Sigmoid colon (tissue), 7 donors: Measurements from ENCODE around the gene CCSAP. TPM values are rescaled to one million over a fixed set of nuclear protein-coding genes. Genes with fewer than 3 reads are reported as not detected.

Experiments
- DNase-seq: peaks from one replicate; pipeline ENCODE4 v3.0.0-alpha.2; 2019
- H3K27ac ChIP-seq, 4 donors: fragments of 200-600 bp; sonication (generic); one replicate each; pipeline ENCODE4 v1.5.1; 2016 to 2019; ENCODE audit warnings: mild to moderate bottlenecking in 1 of 4
- H3K27me3 ChIP-seq, 3 donors: fragments of 200-600 bp; sonication (generic); one replicate each; pipeline ENCODE4 v1.5.1; 2019; ENCODE audit warnings: mild to moderate bottlenecking in 1 of 3
- H3K36me3 ChIP-seq, 4 donors: fragments of 200-600 bp; sonication (generic); one replicate each; pipeline ENCODE4 v1.5.1; 2016 to 2019
- H3K4me1 ChIP-seq, 4 donors: fragments of 200-600 bp; sonication (generic); one replicate each; pipeline ENCODE4 v1.5.1; 2017 to 2019
- H3K4me3 ChIP-seq, 4 donors: fragments of 200-600 bp; sonication (generic); one replicate each; pipeline ENCODE4 v1.5.1; 2017 to 2019; ENCODE audit warnings: mild to moderate bottlenecking in 2 of 4, moderate library complexity in 1 of 4
- H3K9me3 ChIP-seq, 4 donors: fragments of 200-600 bp in 3 of 4; sonication (generic) in 3 of 4; one replicate each; pipeline versions ENCODE4 v1.5.1 to v1.6.1; 2013 to 2019
- CTCF ChIP-seq, 4 experiments: fragments of 450-650 bp in 3 of 4; fragments of 200-600 bp in 1 of 4; IDR thresholded peaks; one replicate each; pipeline ENCODE4 v1.5.1; 2016 to 2019; ENCODE audit warnings: antibody characterized with exemption in 4 of 4, mild to moderate bottlenecking in 3 of 4, moderate library complexity in 2 of 4
- EP300 ChIP-seq, 4 donors: sonication (generic); formaldehyde crosslinking; IDR thresholded peaks; one replicate each; pipeline ENCODE4 v1.6.1; 2017; ENCODE audit warnings: antibody characterized with exemption in 4 of 4
- POLR2A ChIP-seq, 2 donors: fragments of 450-650 bp; IDR thresholded peaks; one replicate each; pipeline ENCODE4 v1.6.1; 2016; ENCODE audit warnings: antibody characterized with exemption in 2 of 2, mild to moderate bottlenecking in 2 of 2, moderate library complexity in 2 of 2
- POLR2AphosphoS5 ChIP-seq, 4 donors: sonication (generic); formaldehyde crosslinking; IDR thresholded peaks; one replicate each; pipeline ENCODE4 v1.6.1; 2017; ENCODE audit warnings: antibody characterized with exemption in 4 of 4
- WGBS, 2 donors: extraction: QIAGEN DNeasy Blood & Tissue Kit; methylation state at CpG; one replicate each; pipeline ENCODE4 v1.1.7; 2013; 5-methylcytosine and 5-hydroxymethylcytosine counted together
- intact Hi-C: fragments of 100-400 bp; cut with DNase I; formaldehyde crosslinking; loops from one replicate; pipeline ENCODE4 v1.15.1; 2023
- polyA plus RNA-seq, 3 donors: library from polyadenylated mRNA; stranded (reverse); fragments of 200-250 nt; gene quantifications; one replicate each; pipeline ENCODE4 v1.2.3, GENCODE V29; 2013
- total RNA-seq, 4 donors: library from RNA; depleted of rRNA; stranded (reverse); fragments of >200 nt; gene quantifications; one replicate each; pipeline ENCODE4 v1.1.0, GENCODE V29; 2016
- donor health status: healthy with polysubstance abuse.
- donor health status: Bipolar disorder and iron deficiency.
- donor health status: healthy.

Gene CCSAP
- 1 to 10 TPM; 3.8 to 6.1 (median 4.9) TPM for total RNA-seq
- polyA plus RNA-seq = 1 to 10 TPM in 2 of 3 donors, under 1 TPM in 1; 0.60 to 2.1 (median 1.4) TPM

DNA sequence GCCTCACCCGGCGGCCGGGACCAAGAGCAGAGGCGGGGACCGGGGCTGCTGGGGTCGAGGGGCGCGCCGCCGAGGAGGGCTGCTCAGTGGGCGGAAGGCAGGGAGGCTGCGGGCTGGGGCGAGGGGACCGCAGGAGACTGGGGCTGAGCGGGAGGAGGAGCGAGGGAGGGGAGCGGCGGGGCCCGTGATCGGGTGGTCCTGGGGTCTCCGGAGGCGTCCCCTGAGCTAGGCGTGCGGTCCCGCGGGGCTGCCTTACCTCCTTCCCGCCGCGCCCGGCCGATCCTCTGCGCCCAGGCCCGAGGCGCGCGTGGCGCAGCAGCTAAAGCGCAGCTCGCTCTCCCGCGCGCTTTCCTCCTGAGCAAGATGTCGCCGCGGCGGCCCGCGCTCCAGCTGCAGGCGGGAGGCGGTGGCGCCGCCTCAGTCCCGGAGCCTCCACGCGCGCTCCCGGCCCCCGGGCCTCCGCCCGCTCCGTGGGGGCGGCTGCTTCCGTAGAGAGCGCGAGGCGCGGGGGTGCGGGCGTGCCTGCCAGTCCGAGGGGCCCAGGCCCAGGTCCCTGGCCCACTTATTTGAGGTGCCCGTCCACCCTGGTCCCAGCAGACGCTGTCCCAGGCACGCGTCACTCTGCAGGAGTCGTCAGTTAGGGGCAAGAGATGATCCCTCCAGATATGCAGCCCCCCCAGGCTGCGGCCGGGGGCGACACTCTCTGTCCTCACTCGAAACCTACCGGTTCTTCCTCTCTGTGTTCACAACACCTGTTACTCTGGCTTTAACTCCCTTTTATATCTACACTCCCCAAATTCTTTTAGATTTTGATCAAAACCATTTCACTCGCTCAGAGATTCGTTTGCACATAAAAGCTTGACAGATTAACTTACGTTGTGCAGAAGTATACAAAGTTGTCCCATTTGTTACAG is at the start of gene CCSAP:
Gene CCSAP (minus strand): TSS at position 392 of the 914 bp plus-strand sequence. CDS start 582 bp downstream, outside the sequence.
- DNase-seq = peak; percentile 69
- intact Hi-C loops = loop anchor here (5.0 kb wide), 3 partner anchors 64 to 164 kb away; partner anchors contain the start of genes NUP133 and RAB4A
- peak within 1 kb of the TSS; percentile 91 to 97 (median 93) for H3K27ac ChIP-seq
- H3K4me3 ChIP-seq = peak within 1 kb of the TSS; percentile 83 to 94 (median 92)
- H3K36me3 ChIP-seq = no peaks in the 10 kb centered on the region
- peaks cover 0 to 21% (median 15%) of the 10 kb centered on the region in 4 donors for H3K4me1 ChIP-seq
- H3K9me3 ChIP-seq = no peaks in the 10 kb centered on the region
- TF ChIP-seq EP300 (IDR thresholded peaks at IDR 0.05) (no peak), POLR2A (IDR thresholded peaks at IDR 0.05) (peak in 1 of 2 donors; percentile 6), CTCF (IDR thresholded peaks at IDR 0.05) (no peak), POLR2AphosphoS5 (IDR thresholded peaks at IDR 0.05) (peak in 3 of 4 donors; percentile 63 to 85 (median 82))
- WGBS, 2 donors = 1% methylated on average over 83 of the region's 83 CpGs
- H3K27me3 ChIP-seq = no peaks in the 10 kb centered on the region

DNA sequence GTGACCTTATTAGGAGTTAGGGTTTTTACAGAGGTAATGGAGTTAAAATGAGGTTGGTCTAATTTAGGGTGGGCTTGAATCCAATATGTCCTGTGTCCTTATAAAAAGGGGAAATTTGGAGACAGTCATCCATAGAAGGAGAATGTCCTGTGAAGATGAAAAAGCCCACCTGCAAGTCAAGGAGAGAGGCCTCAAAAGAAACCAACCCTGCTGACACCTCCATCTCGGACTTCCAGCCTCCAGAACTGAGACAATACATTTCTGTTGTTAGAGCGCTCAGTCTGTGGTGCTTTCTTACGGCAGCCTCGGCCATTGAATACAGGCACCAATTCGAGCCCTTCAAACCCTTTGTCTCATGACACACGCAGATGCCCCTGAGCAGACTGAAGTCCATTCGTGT is 47.3 kb upstream of the CCSAP start:
- Histone ChIP-seq H3K27ac (no peak overlapping the region), H3K27me3 (peaks cover 0 to 15% (median 0%) of the 10 kb centered on the region in 3 donors), H3K9me3 (no peaks in the 10 kb centered on the region), H3K4me1 (no peaks in the 10 kb centered on the region), H3K36me3 (no peaks in the 10 kb centered on the region), H3K4me3 (no peak overlapping the region)
- TF ChIP-seq POLR2AphosphoS5 (IDR thresholded peaks at IDR 0.05) (no peak), EP300 (IDR thresholded peaks at IDR 0.05) (no peak), CTCF (IDR thresholded peaks at IDR 0.05) (no peak), POLR2A (IDR thresholded peaks at IDR 0.05) (no peak)
- DNase-seq = no peak
- intact Hi-C loops = no loop called here
- 92% methylated on average over 7 of the region's 7 CpGs for WGBS, 2 donors

DNA sequence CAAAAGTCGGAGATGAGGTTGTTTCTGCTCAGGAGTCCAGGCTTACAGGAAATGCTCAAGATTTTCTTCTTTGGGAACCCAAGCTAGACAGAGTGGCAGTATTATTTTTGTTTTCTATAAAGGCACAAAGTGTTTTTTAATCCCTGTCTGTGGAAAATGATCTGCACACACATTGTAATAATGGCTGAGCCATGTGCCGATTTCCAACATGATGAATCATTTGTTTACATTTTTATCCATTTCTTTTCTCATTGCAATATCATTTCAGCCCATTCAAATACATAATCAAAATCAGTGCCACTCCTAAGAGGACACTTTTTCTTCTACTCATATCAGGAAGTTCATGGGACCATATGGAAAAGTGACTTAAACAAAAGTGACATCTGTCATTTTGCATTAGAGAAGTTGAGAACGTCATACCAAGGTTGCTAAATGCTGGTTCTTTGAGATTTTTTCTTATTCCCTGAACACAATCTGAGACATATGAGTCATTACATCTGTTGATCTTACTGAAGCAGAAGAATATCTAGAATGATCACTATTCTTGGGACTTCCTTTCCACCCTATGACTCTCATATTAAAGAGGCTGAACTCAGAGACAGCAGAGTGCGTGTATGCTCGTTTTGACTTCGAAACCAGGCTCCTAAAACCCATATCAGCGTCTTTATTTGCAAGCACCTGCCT is 46.2 kb upstream of the CCSAP start:
- no peak for DNase-seq
- intact Hi-C loops = no loop called here
- Histone ChIP-seq H3K27me3 (peaks cover 0 to 8% (median 0%) of the 10 kb centered on the region in 3 donors), H3K36me3 (no peaks in the 10 kb centered on the region), H3K4me3 (no peak overlapping the region), H3K4me1 (no peaks in the 10 kb centered on the region), H3K27ac (no peak overlapping the region), H3K9me3 (no peaks in the 10 kb centered on the region)
- WGBS, 2 donors = 68 to 75% methylated on average over 7 of the region's 7 CpGs
- TF ChIP-seq CTCF (IDR thresholded peaks at IDR 0.05) = no peak
- no peak for TF ChIP-seq POLR2AphosphoS5 (IDR thresholded peaks at IDR 0.05)
- no peak for TF ChIP-seq EP300 (IDR thresholded peaks at IDR 0.05)
- no peak for TF ChIP-seq POLR2A (IDR thresholded peaks at IDR 0.05)

GRCh38 chr1:229385853-229386456 is 43.1 kb upstream of the CCSAP start:
- 71 to 82% methylated on average over 8 of the region's 8 CpGs for WGBS, 2 donors
- Histone ChIP-seq H3K4me3 (no peak overlapping the region), H3K27ac (no peak overlapping the region), H3K4me1 (no peaks in the 10 kb centered on the region), H3K36me3 (no peaks in the 10 kb centered on the region), H3K9me3 (no peaks in the 10 kb centered on the region), H3K27me3 (peaks cover 0 to 7% (median 0%) of the 10 kb centered on the region in 3 donors)
- DNase-seq = no peak
- TF ChIP-seq EP300 (IDR thresholded peaks at IDR 0.05) (no peak), CTCF (IDR thresholded peaks at IDR 0.05) (no peak), POLR2AphosphoS5 (IDR thresholded peaks at IDR 0.05) (no peak), POLR2A (IDR thresholded peaks at IDR 0.05) (no peak)
- intact Hi-C loops = no loop called here
